GM06990 (cell line): ENCODE measurements around the gene SH2D7.

Experiments
- DNase-seq: peaks from one replicate; pipeline ENCODE4 v3.0.0-alpha.2; 2011; ENCODE audit not compliant: insufficient read length; ENCODE audit errors: extremely low read depth
- H3K27me3 ChIP-seq: replicated peaks from 2 replicates; pipeline ENCODE4 v1.6.0; 2011; ENCODE audit warnings: low read length; ENCODE audit not compliant: control insufficient read depth, insufficient read depth
- H3K36me3 ChIP-seq: 2 replicates; pipeline ENCODE4 v1.5.1; 2011; ENCODE audit warnings: low read length; ENCODE audit not compliant: control insufficient read depth, insufficient read depth
- H3K4me3 ChIP-seq: replicated peaks from 2 replicates; pipeline ENCODE4 v1.5.1; 2011; ENCODE audit warnings: low read depth, mild to moderate bottlenecking, control low read depth, low read length
- CTCF ChIP-seq: IDR thresholded peaks from 2 replicates; pipeline ENCODE4 v1.5.1; 2011; ENCODE audit warnings: low read length, control low read depth, mild to moderate bottlenecking, inconsistent platforms; ENCODE audit not compliant: insufficient read depth, poor library complexity, severe bottlenecking

SH2D7 gene

DNA sequence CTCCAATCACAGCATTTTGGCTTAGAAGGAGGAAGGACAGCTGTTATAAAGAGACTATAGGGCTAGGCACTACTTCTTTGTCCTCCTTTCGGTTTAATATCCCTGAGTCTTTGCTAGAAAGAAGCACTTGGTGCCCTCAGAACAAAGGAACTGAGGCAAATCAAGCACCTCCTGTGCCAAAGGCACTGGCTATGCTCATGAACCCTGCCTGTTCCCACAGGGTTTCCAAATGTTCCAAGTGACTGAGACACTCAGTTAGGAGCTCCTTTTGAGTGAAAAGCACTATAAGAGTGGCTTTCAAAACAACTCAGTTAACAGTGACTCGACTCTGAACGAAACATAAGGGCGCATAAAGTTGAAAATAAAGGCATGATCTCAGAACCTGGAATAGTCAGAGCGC, 39.8 kb upstream of the SH2D7 start:
- no peak overlapping the region for H3K4me3 ChIP-seq
- peaks cover 5% of the 10 kb centered on the region for H3K36me3 ChIP-seq
- TF ChIP-seq CTCF: no peak
- no peaks in the 10 kb centered on the region for H3K27me3 ChIP-seq
- DNase-seq: no peak

GRCh38 chr15:78054518-78054917, 37.8 kb upstream of the SH2D7 start:
- TF ChIP-seq CTCF: no peak
- Histone ChIP-seq H3K27me3 (no peaks in the 10 kb centered on the region), H3K4me3 (no peak overlapping the region), H3K36me3 (peaks cover 5% of the 10 kb centered on the region)
- no peak for DNase-seq

- DNase-seq: no peak
- no peak for TF ChIP-seq CTCF
- Histone ChIP-seq H3K27me3 (no peaks in the 10 kb centered on the region), H3K36me3 (peaks cover 5% of the 10 kb centered on the region), H3K4me3 (no peak overlapping the region)
Measured at GRCh38 chr15:78054966-78055365, 37.4 kb upstream of the SH2D7 start.

DNA sequence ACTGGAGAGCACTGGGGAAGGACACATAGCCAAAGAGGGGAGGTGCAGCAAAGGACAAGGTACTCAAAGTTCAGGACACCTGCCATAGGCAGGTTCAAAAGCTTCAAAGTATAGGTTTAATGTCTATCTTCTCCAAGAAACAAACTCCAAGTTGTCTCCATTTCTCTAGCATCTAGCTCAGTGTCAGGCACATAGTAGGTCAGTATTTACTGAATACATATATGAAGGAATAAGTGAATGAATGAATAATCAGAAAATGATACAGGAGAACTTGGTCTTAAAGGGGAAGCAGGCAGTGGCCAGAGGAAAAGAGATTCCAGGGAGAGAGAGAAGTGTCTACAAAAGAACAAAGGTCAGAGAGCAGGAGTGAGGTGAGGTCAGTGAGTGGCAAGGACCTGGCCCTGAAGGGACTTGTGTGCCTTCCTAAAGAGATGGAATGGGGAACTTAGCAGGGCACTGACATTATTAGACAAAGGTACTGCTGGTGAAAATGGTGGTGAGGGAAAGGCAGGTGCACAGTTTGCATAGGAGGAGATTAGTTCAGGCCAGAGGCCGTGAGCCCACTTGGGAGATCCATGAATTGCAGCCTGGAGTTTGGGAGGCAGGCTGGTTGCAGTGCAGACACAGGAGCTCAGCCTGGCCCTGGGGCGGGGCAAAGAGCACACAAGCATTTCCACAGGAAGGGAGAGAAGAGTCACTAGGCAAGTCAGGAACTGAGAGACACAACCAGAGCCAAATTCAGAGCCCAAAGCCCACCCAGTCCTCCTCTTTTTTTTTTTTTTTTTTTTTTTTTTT, 36.2 kb upstream of the SH2D7 start:
- no peak for TF ChIP-seq CTCF
- Histone ChIP-seq H3K4me3 (no peak overlapping the region), H3K27me3 (no peaks in the 10 kb centered on the region), H3K36me3 (peaks cover 5% of the 10 kb centered on the region)
- no peak for DNase-seq

- TF ChIP-seq CTCF: no peak
- no peaks in the 10 kb centered on the region for H3K27me3 ChIP-seq
- no peak for DNase-seq
- peaks cover 5% of the 10 kb centered on the region for H3K36me3 ChIP-seq
- no peak overlapping the region for H3K4me3 ChIP-seq
Measured at GRCh38 chr15:78056714-78057269, 35.6 kb upstream of the SH2D7 start.
